Vagina (tissue), 2 donors: ENCODE results near the gene PARD6A.

Source experiments
- POLR2A ChIP-seq, 2 donors: fragments of 450-650 bp; IDR thresholded peaks; one replicate each; pipeline ENCODE4 v1.6.1; 2017; ENCODE audit warnings: antibody characterized with exemption in 2 of 2, mild to moderate bottlenecking in 2 of 2, moderate library complexity in 2 of 2
- TF ChIP-seq, protein P1 (sequence below), 3 experiments: fragments of 450-650 bp in 2 of 3; fragments of 200-600 bp in 1 of 3; sonication (generic) in 1 of 3; IDR thresholded peaks; one replicate each; pipeline ENCODE4 v1.5.1; 2017 to 2019; ENCODE audit warnings: antibody characterized with exemption in 3 of 3, mild to moderate bottlenecking in 2 of 3, moderate library complexity in 2 of 3

DNA sequence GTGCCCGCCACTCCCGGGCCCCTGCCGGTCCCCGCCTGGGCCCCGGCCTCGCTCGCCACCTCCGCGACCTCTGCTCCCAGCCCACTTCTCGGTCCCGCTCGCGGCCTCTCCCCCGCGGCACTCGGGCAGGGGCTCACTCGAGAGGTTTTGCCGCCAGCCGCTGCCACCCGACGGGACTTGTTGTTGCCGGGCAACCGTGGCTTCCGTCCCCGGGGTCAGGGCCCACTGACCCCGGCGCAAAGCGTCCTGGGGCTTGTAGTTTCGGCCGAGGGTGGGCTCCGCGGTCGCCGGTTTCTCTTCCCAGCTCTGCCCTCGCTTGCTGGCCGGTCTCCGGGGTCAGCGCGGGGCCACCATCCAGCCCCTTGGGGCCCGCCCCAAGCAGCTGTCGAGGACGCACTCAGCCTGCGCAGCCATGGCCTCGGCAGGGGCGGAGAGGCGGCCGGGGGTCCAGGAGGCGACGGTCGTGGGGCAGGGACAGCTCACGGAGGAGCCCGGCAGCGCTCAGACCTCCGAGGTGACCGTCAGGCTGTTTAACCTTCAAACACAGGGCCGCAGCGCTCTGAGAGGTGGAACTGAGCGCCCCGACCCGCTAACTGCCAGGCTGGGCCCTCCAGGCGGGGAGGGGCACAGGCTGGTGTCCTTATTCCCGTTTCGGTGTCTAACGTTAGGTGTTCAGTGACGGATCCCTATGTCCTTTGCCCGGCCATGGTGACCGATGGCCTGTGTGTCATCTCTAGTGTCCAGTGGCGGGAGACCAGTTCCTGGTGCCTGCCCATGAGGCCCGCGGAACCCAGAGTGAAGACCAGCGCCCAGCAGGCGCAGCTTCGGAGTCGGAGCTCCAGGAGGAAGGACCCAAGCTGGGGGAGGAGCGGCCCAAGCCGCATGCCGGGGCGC is 6.0 kb downstream of the PARD6A start, which contains the start of the genes C16orf86 and ENKD1:
- TF ChIP-seq, protein P1, sequence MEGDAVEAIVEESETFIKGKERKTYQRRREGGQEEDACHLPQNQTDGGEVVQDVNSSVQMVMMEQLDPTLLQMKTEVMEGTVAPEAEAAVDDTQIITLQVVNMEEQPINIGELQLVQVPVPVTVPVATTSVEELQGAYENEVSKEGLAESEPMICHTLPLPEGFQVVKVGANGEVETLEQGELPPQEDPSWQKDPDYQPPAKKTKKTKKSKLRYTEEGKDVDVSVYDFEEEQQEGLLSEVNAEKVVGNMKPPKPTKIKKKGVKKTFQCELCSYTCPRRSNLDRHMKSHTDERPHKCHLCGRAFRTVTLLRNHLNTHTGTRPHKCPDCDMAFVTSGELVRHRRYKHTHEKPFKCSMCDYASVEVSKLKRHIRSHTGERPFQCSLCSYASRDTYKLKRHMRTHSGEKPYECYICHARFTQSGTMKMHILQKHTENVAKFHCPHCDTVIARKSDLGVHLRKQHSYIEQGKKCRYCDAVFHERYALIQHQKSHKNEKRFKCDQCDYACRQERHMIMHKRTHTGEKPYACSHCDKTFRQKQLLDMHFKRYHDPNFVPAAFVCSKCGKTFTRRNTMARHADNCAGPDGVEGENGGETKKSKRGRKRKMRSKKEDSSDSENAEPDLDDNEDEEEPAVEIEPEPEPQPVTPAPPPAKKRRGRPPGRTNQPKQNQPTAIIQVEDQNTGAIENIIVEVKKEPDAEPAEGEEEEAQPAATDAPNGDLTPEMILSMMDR (IDR thresholded peaks at IDR 0.05): no peak
- TF ChIP-seq POLR2A (IDR thresholded peaks at IDR 0.05): no peak
